MM.1S (cell line): ENCODE results near the gene SLC23A1.
"Not testable (repeated sequence)": the region's sequence is repeated elsewhere in the genome, so short reads cannot be mapped to it uniquely, and the experiment has no call there.

Source experiments
- DNase-seq: peaks from one replicate; pipeline ENCODE4 v3.0.0-alpha.2; 2015
- H2AFZ ChIP-seq: fragments of 300-600 bp; sonication (generic); 2 replicates; pipeline ENCODE4 v1.6.0; 2016; ENCODE audit warnings: antibody characterized with exemption, low read length
- H3F3A ChIP-seq: fragments of 300-600 bp; sonication (generic); 2 replicates; pipeline ENCODE4 v1.6.1; 2016; ENCODE audit warnings: mild to moderate bottlenecking, antibody characterized with exemption, low read length, moderate library complexity, mixed read lengths; ENCODE audit not compliant: insufficient read depth
- H3K27ac ChIP-seq: fragments of 300-600 bp; sonication (generic); 2 replicates; pipeline ENCODE4 v1.5.1; 2016; ENCODE audit warnings: mild to moderate bottlenecking, low read length
- H3K27me3 ChIP-seq: fragments of 300-600 bp; sonication (generic); replicated peaks from 2 replicates; pipeline ENCODE4 v1.6.0; 2016; ENCODE audit warnings: low read length; ENCODE audit not compliant: insufficient read depth
- H3K36me3 ChIP-seq: fragments of 300-600 bp; sonication (generic); replicated peaks from 2 replicates; pipeline ENCODE4 v1.6.1; 2016; ENCODE audit warnings: mild to moderate bottlenecking, low read length, mixed read lengths; ENCODE audit not compliant: insufficient read depth
- H3K4me1 ChIP-seq: fragments of 300-600 bp; sonication (generic); 2 replicates; pipeline ENCODE4 v1.6.1; 2016; ENCODE audit warnings: low read length, mixed read lengths
- H3K4me2 ChIP-seq: fragments of 300-600 bp; sonication (generic); 2 replicates; pipeline ENCODE4 v1.6.0; 2016; ENCODE audit warnings: low read depth, low read length
- H3K4me3 ChIP-seq: fragments of 300-600 bp; sonication (generic); 2 replicates; pipeline ENCODE4 v1.5.1; 2016; ENCODE audit warnings: low read length, mixed read lengths
- H3K79me2 ChIP-seq: fragments of 300-600 bp; sonication (generic); 2 replicates; pipeline ENCODE4 v1.6.1; 2016; ENCODE audit warnings: mixed run types, low read length, mixed read lengths
- H3K9ac ChIP-seq: fragments of 300-600 bp; sonication (generic); 2 replicates; pipeline ENCODE4 v1.6.1; 2016; ENCODE audit warnings: low read length, mixed read lengths
- H3K9me2 ChIP-seq: fragments of 300-600 bp; sonication (generic); replicated peaks from 2 replicates; pipeline ENCODE4 v1.6.1; 2016; ENCODE audit warnings: mild to moderate bottlenecking, low read length, mixed read lengths; ENCODE audit not compliant: insufficient read depth
- H3K9me3 ChIP-seq: fragments of 300-600 bp; sonication (generic); replicated peaks from 2 replicates; pipeline ENCODE4 v1.6.1; 2016; ENCODE audit warnings: mild to moderate bottlenecking, low read length, mixed read lengths; ENCODE audit not compliant: insufficient read depth
- H4K20me1 ChIP-seq: fragments of 300-600 bp; sonication (generic); 2 replicates; pipeline ENCODE4 v1.6.1; 2016; ENCODE audit warnings: mild to moderate bottlenecking, low read length, moderate library complexity, mixed read lengths; ENCODE audit not compliant: insufficient read depth
- CTCF ChIP-seq: fragments of 300-600 bp; sonication (generic); IDR thresholded peaks from 2 replicates; pipeline ENCODE4 v1.5.1; 2016; ENCODE audit warnings: antibody characterized with exemption, low read length, mixed read lengths
- EZH2 ChIP-seq: fragments of 300-600 bp; sonication (generic); optimal IDR thresholded peaks from 2 replicates; pipeline ENCODE3; 2017; ENCODE audit warnings: low read depth, mild to moderate bottlenecking, antibody characterized with exemption, low read length, mixed read lengths
- EZH2phosphoT487 ChIP-seq: fragments of 300-600 bp; sonication (generic); IDR thresholded peaks from 2 replicates; pipeline ENCODE4 v1.6.1; 2018; ENCODE audit warnings: antibody characterized with exemption, low read length

SLC23A1 gene

GRCh38 chr5:139361835-139362429 is 21.2 kb downstream of the SLC23A1 start:
- H3K4me2 ChIP-seq = no peak overlapping the region
- DNase-seq = no peak
- H3K79me2 ChIP-seq = peaks cover 62% of the 10 kb centered on the region
- H4K20me1 ChIP-seq = peaks cover 3% of the 10 kb centered on the region
- no peaks in the 10 kb centered on the region; the same call in 1 of the 2 replicates for H3F3A ChIP-seq
- peaks cover 4% of the 10 kb centered on the region; the same call in 1 of the 2 replicates for H3K36me3 ChIP-seq
- H3K27me3 ChIP-seq = no peaks in the 10 kb centered on the region
- no peaks in the 10 kb centered on the region for H3K9me3 ChIP-seq
- H2AFZ ChIP-seq = no peak overlapping the region
- no peak overlapping the region for H3K27ac ChIP-seq
- no peak overlapping the region for H3K9ac ChIP-seq
- H3K9me2 ChIP-seq = no peaks in the 10 kb centered on the region
- TF ChIP-seq EZH2phosphoT487 (no peak), EZH2 (no peak), CTCF (no peak)
- H3K4me3 ChIP-seq = no peak overlapping the region
- no peaks in the 10 kb centered on the region for H3K4me1 ChIP-seq

- no peaks in the 10 kb centered on the region for H3F3A ChIP-seq
- no peak overlapping the region for H3K4me2 ChIP-seq
- no peak overlapping the region for H3K27ac ChIP-seq
- 0 out of 2 replicates have a peak, but pooled peaks cover 4% of the 10 kb centered on the region for H3K36me3 ChIP-seq
- no peak for DNase-seq
- peaks cover 78% of the 10 kb centered on the region for H3K79me2 ChIP-seq
- no peaks in the 10 kb centered on the region for H3K27me3 ChIP-seq
- no peak overlapping the region for H2AFZ ChIP-seq
- TF ChIP-seq EZH2 (no peak), EZH2phosphoT487 (no peak), CTCF (no peak)
- H3K9me3 ChIP-seq = no peaks in the 10 kb centered on the region
- no peaks in the 10 kb centered on the region for H3K9me2 ChIP-seq
- H3K9ac ChIP-seq = no peak overlapping the region
- H3K4me1 ChIP-seq = no peaks in the 10 kb centered on the region
- H4K20me1 ChIP-seq = peaks cover 4% of the 10 kb centered on the region
- no peak overlapping the region for H3K4me3 ChIP-seq
Observed at GRCh38 chr5:139360384-139360783, 22.7 kb downstream of the SLC23A1 start.

- H3K36me3 ChIP-seq = no peaks in the 10 kb centered on the region
Observed at GRCh38 chr5:139358064-139358463, 25.0 kb downstream of the SLC23A1 start.

GRCh38 chr5:139355900-139356299 is 27.2 kb downstream of the SLC23A1 start:
- Histone ChIP-seq H3K79me2 (peaks cover 100% of the 10 kb centered on the region), H4K20me1 (peaks cover 13% of the 10 kb centered on the region)
- not testable (repeated sequence) for H3K9me3 ChIP-seq, H3F3A ChIP-seq, H3K36me3 ChIP-seq, H3K27me3 ChIP-seq, H3K4me3 ChIP-seq, H2AFZ ChIP-seq, DNase-seq, H3K4me2 ChIP-seq, H3K9me2 ChIP-seq, H3K4me1 ChIP-seq, H3K9ac ChIP-seq, H3K27ac ChIP-seq

More at GRCh38 chr5:139358064-139358463, 25.0 kb downstream of the SLC23A1 start:
- no peak for TF ChIP-seq EZH2phosphoT487
- no peak for TF ChIP-seq EZH2
- TF ChIP-seq CTCF = no peak
- no peak for DNase-seq
- no peaks in the 10 kb centered on the region for H3K9me2 ChIP-seq
- no peak overlapping the region for H3K9ac ChIP-seq
- H3F3A ChIP-seq = no peaks in the 10 kb centered on the region
- H4K20me1 ChIP-seq = peaks cover 9% of the 10 kb centered on the region
- no peak overlapping the region for H2AFZ ChIP-seq
- no peaks in the 10 kb centered on the region for H3K9me3 ChIP-seq
- no peaks in the 10 kb centered on the region for H3K4me1 ChIP-seq
- H3K27ac ChIP-seq = no peak overlapping the region
- no peaks in the 10 kb centered on the region for H3K27me3 ChIP-seq
- H3K4me3 ChIP-seq = no peak overlapping the region
- H3K4me2 ChIP-seq = no peak overlapping the region
- peaks cover 96% of the 10 kb centered on the region for H3K79me2 ChIP-seq
